H9 (cell line): ENCODE data around the gene SSH3. TPM values are rescaled to one million over a fixed set of nuclear protein-coding genes. Genes with fewer than 3 reads are reported as not detected.

Source experiments
- DNase-seq: peaks from one replicate; pipeline ENCODE4 v3.0.0-alpha.2; 2017
- H2AFZ ChIP-seq: one replicate; pipeline ENCODE4 v1.6.1; 2013; ENCODE audit warnings: mild to moderate bottlenecking, low read length, control low read depth, moderate library complexity
- H2AK5ac ChIP-seq: 2 replicates; pipeline ENCODE4 v1.6.1; 2013; ENCODE audit warnings: low read length, control low read depth, mixed read lengths; ENCODE audit not compliant: insufficient read length
- H2BK120ac ChIP-seq: one replicate; pipeline ENCODE4 v1.6.1; 2013; ENCODE audit warnings: low read depth, mild to moderate bottlenecking, low read length, control low read depth, inconsistent platforms; ENCODE audit not compliant: poor library complexity, severe bottlenecking
- H2BK12ac ChIP-seq: 2 replicates; pipeline ENCODE4 v1.6.1; 2013; ENCODE audit warnings: low read length, control low read depth, mixed read lengths, low read depth; ENCODE audit not compliant: insufficient read length
- H2BK15ac ChIP-seq: 2 replicates; pipeline ENCODE4 v1.6.1; 2013; ENCODE audit warnings: low read depth, low read length, control low read depth
- H2BK20ac ChIP-seq: one replicate; pipeline ENCODE4 v1.6.1; 2013; ENCODE audit warnings: low read depth, mild to moderate bottlenecking, low read length, control low read depth, inconsistent platforms; ENCODE audit not compliant: poor library complexity, severe bottlenecking
- H2BK5ac ChIP-seq: 2 replicates; pipeline ENCODE4 v1.6.1; 2013; ENCODE audit warnings: low read length, control low read depth, mixed read lengths; ENCODE audit not compliant: insufficient read length
- H3K14ac ChIP-seq: 2 replicates; pipeline ENCODE4 v1.6.1; 2013; ENCODE audit warnings: low read length, control low read depth; ENCODE audit not compliant: insufficient read depth
- H3K18ac ChIP-seq: 2 replicates; pipeline ENCODE4 v1.6.1; 2013; ENCODE audit warnings: low read depth, mild to moderate bottlenecking, mixed read lengths, low read length, control low read depth; ENCODE audit not compliant: insufficient read length
- H3K23ac ChIP-seq: 2 replicates; pipeline ENCODE4 v1.6.1; 2013; ENCODE audit warnings: low read length, control low read depth, mixed read lengths, low read depth; ENCODE audit not compliant: insufficient read length
- H3K23me2 ChIP-seq: 2 replicates; pipeline ENCODE4 v1.6.1; 2013; ENCODE audit warnings: low read depth, mild to moderate bottlenecking, mixed read lengths, low read length, control low read depth; ENCODE audit not compliant: insufficient read length, poor library complexity, severe bottlenecking
- H3K27ac ChIP-seq: 2 replicates; pipeline ENCODE4 v1.5.1; 2013; ENCODE audit warnings: low read length, control low read depth, mixed read lengths, low read depth; ENCODE audit not compliant: insufficient read length
- H3K27me3 ChIP-seq: 2 replicates; pipeline ENCODE4 v1.6.1; 2013; ENCODE audit warnings: low read length, control low read depth, inconsistent platforms; ENCODE audit not compliant: insufficient read depth
- H3K4ac ChIP-seq: 2 replicates; pipeline ENCODE4 v1.6.1; 2013; ENCODE audit warnings: low read depth, mild to moderate bottlenecking, control low read depth, inconsistent platforms, low read length, moderate library complexity
- H3K4me1 ChIP-seq: 2 replicates; pipeline ENCODE4 v1.6.1; 2013; ENCODE audit warnings: low read length, control low read depth, inconsistent platforms; ENCODE audit not compliant: insufficient read depth
- H3K4me2 ChIP-seq: 2 replicates; pipeline ENCODE4 v1.6.1; 2013; ENCODE audit warnings: low read length, control low read depth, mixed read lengths; ENCODE audit not compliant: insufficient read length, insufficient read depth
- H3K56ac ChIP-seq: 2 replicates; pipeline ENCODE4 v1.6.1; 2013; ENCODE audit warnings: low read depth, mild to moderate bottlenecking, mixed read lengths, low read length, control low read depth; ENCODE audit not compliant: insufficient read length
- H3K79me1 ChIP-seq: 2 replicates; pipeline ENCODE4 v1.6.1; 2013; ENCODE audit warnings: low read depth, mild to moderate bottlenecking, moderate library complexity, low read length, control low read depth, inconsistent platforms; ENCODE audit not compliant: insufficient read depth, poor library complexity, severe bottlenecking
- H3K79me2 ChIP-seq: 2 replicates; pipeline ENCODE4 v1.6.1; 2013; ENCODE audit warnings: low read length, control low read depth, inconsistent platforms; ENCODE audit not compliant: insufficient read depth
- H3K9ac ChIP-seq: 2 replicates; pipeline ENCODE4 v1.6.1; 2013; ENCODE audit warnings: low read length, control low read depth, mixed read lengths; ENCODE audit not compliant: insufficient read length; ENCODE audit errors: extremely low read depth
- H3K9me3 ChIP-seq: one replicate; pipeline ENCODE4 v1.6.1; 2013; ENCODE audit warnings: low read depth, low read length, inconsistent platforms; ENCODE audit not compliant: control insufficient read depth
- H3T11ph ChIP-seq: one replicate; pipeline ENCODE4 v1.6.1; 2013; ENCODE audit warnings: mild to moderate bottlenecking, low read length, control low read depth, inconsistent platforms
- H4K20me1 ChIP-seq: one replicate; pipeline ENCODE4 v1.6.1; 2013; ENCODE audit not compliant: control insufficient read depth, insufficient read length, insufficient read depth
- H4K5ac ChIP-seq: 2 replicates; pipeline ENCODE4 v1.6.1; 2013; ENCODE audit warnings: low read depth, mild to moderate bottlenecking, mixed read lengths, low read length, control low read depth; ENCODE audit not compliant: insufficient read length
- H4K8ac ChIP-seq: replicated peaks from 2 replicates; pipeline ENCODE4 v1.6.1; 2013; ENCODE audit warnings: low read length, control low read depth, mixed read lengths, low read depth; ENCODE audit not compliant: insufficient read length
- H4K91ac ChIP-seq: 2 replicates; pipeline ENCODE4 v1.6.1; 2013; ENCODE audit warnings: low read depth, mild to moderate bottlenecking, moderate library complexity, mixed read lengths, low read length, control low read depth; ENCODE audit not compliant: insufficient read length
- H3K27ac Mint-ChIP-seq, 3 experiments: 2 replicates in 2 of 3; 3 replicates in 1 of 3; pipeline ENCODE4 v1.8.0; 2020 to 2021; ENCODE audit warnings: mixed read lengths in 3 of 3, mild to moderate bottlenecking in 1 of 3, moderate library complexity in 1 of 3
- H3K27me3 Mint-ChIP-seq: 2 replicates; pipeline ENCODE4 v1.8.0; 2021; ENCODE audit warnings: low read depth, mild to moderate bottlenecking, moderate library complexity, mixed read lengths
- H3K36me3 Mint-ChIP-seq, 3 experiments: 2 replicates in 2 of 3; 3 replicates in 1 of 3; pipeline ENCODE4 v1.8.0; 2020 to 2021; ENCODE audit warnings: low read depth in 3 of 3, mixed read lengths in 3 of 3; ENCODE audit not compliant: insufficient read depth in 1 of 3
- H3K4me1 Mint-ChIP-seq, 2 experiments: 2 replicates each; pipeline ENCODE4 v1.8.0; 2020; ENCODE audit warnings: mixed read lengths in 2 of 2
- H3K4me3 Mint-ChIP-seq, 2 experiments: 2 replicates in 1 of 2; 3 replicates in 1 of 2; pipeline ENCODE4 v1.8.0; 2020 to 2021; ENCODE audit warnings: mild to moderate bottlenecking in 2 of 2, mixed read lengths in 2 of 2, moderate library complexity in 1 of 2
- H3K9me3 Mint-ChIP-seq, 2 experiments: 2 replicates in 1 of 2; 3 replicates in 1 of 2; pipeline ENCODE4 v1.8.0; 2020; ENCODE audit warnings: mild to moderate bottlenecking in 2 of 2, mixed read lengths in 2 of 2, moderate library complexity in 1 of 2
- WGBS: extraction: QIAGEN DNeasy Blood & Tissue Kit; methylation state at CpG from one replicate; pipeline ENCODE4 v1.1.7; 2013; ENCODE audit warnings: missing lambda C conversion rate, low lambda C conversion rate, mixed read lengths; ENCODE audit not compliant: insufficient read length; ENCODE audit errors: extremely low coverage; 5-methylcytosine and 5-hydroxymethylcytosine counted together
- total RNA-seq: library from RNA; stranded (reverse); gene quantifications from 2 replicates; pipeline ENCODE4 v1.2.1, GENCODE V29; 2021
- TF ChIP-seq, protein P1 (sequence below): fragments of 200-600 bp; sonication (generic); conservative IDR thresholded peaks from 3 replicates; pipeline ENCODE4 v1.8.0; 2021; ENCODE audit warnings: antibody characterized with exemption, mild to moderate bottlenecking

Gene SSH3
- total RNA-seq, 1 experiment from 2014 or later, result 42.2 TPM

DNA sequence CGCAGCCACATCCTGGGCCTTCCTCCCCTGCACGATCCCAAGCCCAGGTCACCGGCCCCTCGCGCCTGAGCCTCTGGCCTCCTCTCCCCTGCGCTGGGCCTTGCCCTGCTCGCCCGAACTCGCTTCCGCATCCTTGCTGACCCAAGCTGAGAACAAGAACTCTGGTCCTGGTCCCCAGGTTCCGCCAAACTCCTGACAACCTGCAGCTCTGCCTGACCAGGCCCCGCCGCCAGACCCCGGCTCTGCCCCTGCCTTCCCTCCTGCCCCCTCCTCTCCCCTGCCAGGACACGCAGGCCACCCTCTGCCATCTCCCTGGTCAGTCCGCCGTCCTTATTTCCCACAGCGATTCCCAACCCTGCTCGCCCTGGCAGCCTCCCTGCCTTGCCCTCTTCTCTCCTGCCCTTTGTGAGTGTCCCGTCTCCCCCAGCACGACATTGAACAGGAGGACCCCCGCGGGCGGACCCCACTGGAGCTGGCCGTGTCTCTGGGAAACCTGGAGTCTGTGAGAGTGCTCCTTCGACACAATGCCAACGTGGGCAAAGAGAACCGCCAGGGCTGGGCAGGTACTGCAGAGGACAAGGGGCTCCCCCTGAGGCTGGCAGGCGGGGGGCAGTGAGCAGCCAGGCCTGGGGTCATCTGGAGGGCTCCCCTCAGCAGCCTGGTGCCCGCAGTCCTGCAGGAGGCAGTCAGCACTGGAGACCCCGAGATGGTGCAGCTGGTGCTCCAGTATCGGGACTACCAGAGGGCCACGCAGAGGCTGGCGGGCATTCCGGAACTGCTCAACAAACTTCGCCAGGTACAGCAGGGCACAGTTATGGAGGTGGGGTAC lies 13.5 kb upstream of the SSH3 start:
- H3K4me1 Mint-ChIP-seq, result peaks cover 16 to 17% of the 10 kb centered on the region in 2 experiments
- Histone ChIP-seq H2BK12ac (no peak overlapping the region), H3K23me2 (peaks cover 6% of the 10 kb centered on the region), H3K18ac (no peak overlapping the region), H3K79me1 (no peaks in the 10 kb centered on the region), H4K91ac (no peak overlapping the region), H4K8ac (no peak overlapping the region), H2BK15ac (no peak overlapping the region), H3T11ph (no peak overlapping the region), H3K27me3 (no peaks in the 10 kb centered on the region), H3K9me3 (no peaks in the 10 kb centered on the region), H3K56ac (no peak overlapping the region), H2BK20ac (no peak overlapping the region), H3K14ac (peak overlapping the region; percentile 45), H3K9ac (peak overlapping the region; percentile 43), H2BK5ac (no peak overlapping the region), H3K79me2 (no peaks in the 10 kb centered on the region), H3K23ac (no peak overlapping the region), H3K27ac (no peak overlapping the region), H2AK5ac (no peak overlapping the region), H3K4me2 (peak overlapping the region; percentile 67), H3K4me1 (peaks cover 4% of the 10 kb centered on the region; the same call in 1 of the 2 replicates), H2BK120ac (no peak overlapping the region), H4K5ac (no peak overlapping the region), H3K4ac (no peak overlapping the region), H4K20me1 (no peaks in the 10 kb centered on the region), H2AFZ (no peak overlapping the region)
- H3K9me3 Mint-ChIP-seq, result peaks cover under 1% of the 10 kb centered on the region in 2 experiments; a peak in 3 of 5 replicates
- peaks cover 2% of the 10 kb centered on the region; the same call in 1 of the 2 replicates for H3K27me3 Mint-ChIP-seq
- peaks cover 14 to 40% (median 21%) of the 10 kb centered on the region in 3 experiments for H3K36me3 Mint-ChIP-seq
- TF ChIP-seq, protein P1, sequence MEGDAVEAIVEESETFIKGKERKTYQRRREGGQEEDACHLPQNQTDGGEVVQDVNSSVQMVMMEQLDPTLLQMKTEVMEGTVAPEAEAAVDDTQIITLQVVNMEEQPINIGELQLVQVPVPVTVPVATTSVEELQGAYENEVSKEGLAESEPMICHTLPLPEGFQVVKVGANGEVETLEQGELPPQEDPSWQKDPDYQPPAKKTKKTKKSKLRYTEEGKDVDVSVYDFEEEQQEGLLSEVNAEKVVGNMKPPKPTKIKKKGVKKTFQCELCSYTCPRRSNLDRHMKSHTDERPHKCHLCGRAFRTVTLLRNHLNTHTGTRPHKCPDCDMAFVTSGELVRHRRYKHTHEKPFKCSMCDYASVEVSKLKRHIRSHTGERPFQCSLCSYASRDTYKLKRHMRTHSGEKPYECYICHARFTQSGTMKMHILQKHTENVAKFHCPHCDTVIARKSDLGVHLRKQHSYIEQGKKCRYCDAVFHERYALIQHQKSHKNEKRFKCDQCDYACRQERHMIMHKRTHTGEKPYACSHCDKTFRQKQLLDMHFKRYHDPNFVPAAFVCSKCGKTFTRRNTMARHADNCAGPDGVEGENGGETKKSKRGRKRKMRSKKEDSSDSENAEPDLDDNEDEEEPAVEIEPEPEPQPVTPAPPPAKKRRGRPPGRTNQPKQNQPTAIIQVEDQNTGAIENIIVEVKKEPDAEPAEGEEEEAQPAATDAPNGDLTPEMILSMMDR, result no peak
- peak overlapping the region in 2 of 3 experiments; percentile 83 to 94; a peak in 2 of 7 replicates for H3K27ac Mint-ChIP-seq
- WGBS, result no CpG with 5 or more reads among the region's 36 CpGs
- peak overlapping the region; percentile 90 to 95 for H3K4me3 Mint-ChIP-seq
- DNase-seq, result no peak
